Measurements from ENCODE around the gene TRAF4.

The TRAF4 gene

GRCh38 chr17:28705728-28706334, 38.0 kb upstream of the TRAF4 start:
- no peaks in the 10 kb centered on the region for H3K9me3 ChIP-seq (ENCODE audit: control insufficient read depth in 2 of 2, low read length in 2 of 2)
- H3K4me1 ChIP-seq (ENCODE audit: control insufficient read depth, insufficient read depth, low read length), result peaks cover 6% of the 10 kb centered on the region
- no peak overlapping the region for H3K27ac ChIP-seq (ENCODE audit: low read length)
- H3K36me3 ChIP-seq (ENCODE audit: control insufficient read depth in 2 of 2, insufficient read depth in 2 of 2, low read length in 2 of 2), result peaks cover 20 to 29% of the 10 kb centered on the region in 2 donors
- no peak overlapping the region for H3K4me3 ChIP-seq (ENCODE audit: low read length in 2 of 2)
- H3K9ac ChIP-seq (ENCODE audit: low read length in 2 of 2), result no peak overlapping the region
- no peaks in the 10 kb centered on the region for H3K27me3 ChIP-seq (ENCODE audit: control insufficient read depth in 1 of 2, insufficient read depth in 2 of 2, low read length in 2 of 2)

- Histone ChIP-seq H3K27me3 (ENCODE audit: control insufficient read depth in 1 of 2, insufficient read depth in 2 of 2, low read length in 2 of 2) (no peaks in the 10 kb centered on the region), H3K9me3 (ENCODE audit: control insufficient read depth in 2 of 2, low read length in 2 of 2) (no peaks in the 10 kb centered on the region), H3K9ac (ENCODE audit: low read length in 2 of 2) (no peak overlapping the region), H3K4me1 (ENCODE audit: control insufficient read depth, insufficient read depth, low read length) (peaks cover 12% of the 10 kb centered on the region), H3K36me3 (ENCODE audit: control insufficient read depth in 2 of 2, insufficient read depth in 2 of 2, low read length in 2 of 2) (peaks cover 11 to 21% of the 10 kb centered on the region in 2 donors), H3K4me3 (ENCODE audit: low read length in 2 of 2) (no peak overlapping the region), H3K27ac (ENCODE audit: low read length) (no peak overlapping the region)
Observed at GRCh38 chr17:28706471-28707338, 37.1 kb upstream of the TRAF4 start.

GRCh38 chr17:28707339-28707720, 36.5 kb upstream of the TRAF4 start:
- no peak overlapping the region for H3K27ac ChIP-seq (ENCODE audit: low read length)

GRCh38 chr17:28710861-28711722, 32.7 kb upstream of the TRAF4 start:
- Histone ChIP-seq H3K4me1 (ENCODE audit: control insufficient read depth, insufficient read depth, low read length) (peaks cover 19% of the 10 kb centered on the region), H3K27ac (ENCODE audit: low read length) (peak overlapping the region; percentile 79), H3K36me3 (ENCODE audit: control insufficient read depth in 2 of 2, insufficient read depth in 2 of 2, low read length in 2 of 2) (peaks cover 17 to 22% of the 10 kb centered on the region in 2 donors), H3K9me3 (ENCODE audit: control insufficient read depth in 2 of 2, low read length in 2 of 2) (no peaks in the 10 kb centered on the region), H3K9ac (ENCODE audit: low read length in 2 of 2) (peak overlapping the region; percentile 73 to 82), H3K4me3 (ENCODE audit: low read length in 2 of 2) (peak overlapping the region; percentile 77 to 79), H3K27me3 (ENCODE audit: control insufficient read depth in 1 of 2, insufficient read depth in 2 of 2, low read length in 2 of 2) (no peaks in the 10 kb centered on the region)

More at GRCh38 chr17:28707339-28707720, 36.5 kb upstream of the TRAF4 start:
- no peaks in the 10 kb centered on the region for H3K9me3 ChIP-seq (ENCODE audit: control insufficient read depth in 2 of 2, low read length in 2 of 2)
- H3K36me3 ChIP-seq (ENCODE audit: control insufficient read depth in 2 of 2, insufficient read depth in 2 of 2, low read length in 2 of 2), result peaks cover 7 to 14% of the 10 kb centered on the region in 2 donors
- H3K9ac ChIP-seq (ENCODE audit: low read length in 2 of 2), result no peak overlapping the region
- peaks cover 16% of the 10 kb centered on the region for H3K4me1 ChIP-seq (ENCODE audit: control insufficient read depth, insufficient read depth, low read length)
- H3K4me3 ChIP-seq (ENCODE audit: low read length in 2 of 2), result no peak overlapping the region
- no peaks in the 10 kb centered on the region for H3K27me3 ChIP-seq (ENCODE audit: control insufficient read depth in 1 of 2, insufficient read depth in 2 of 2, low read length in 2 of 2)

- Histone ChIP-seq H3K9ac (ENCODE audit: low read length in 2 of 2) (peak within 1 kb of the TSS; percentile 73 to 82), H3K4me3 (ENCODE audit: low read length in 2 of 2) (peak within 1 kb of the TSS; percentile 77 to 79), H3K36me3 (ENCODE audit: control insufficient read depth in 2 of 2, insufficient read depth in 2 of 2, low read length in 2 of 2) (peaks cover 17 to 22% of the 10 kb centered on the region in 2 donors), H3K27me3 (ENCODE audit: control insufficient read depth in 1 of 2, insufficient read depth in 2 of 2, low read length in 2 of 2) (no peaks in the 10 kb centered on the region), H3K4me1 (ENCODE audit: control insufficient read depth, insufficient read depth, low read length) (peaks cover 23% of the 10 kb centered on the region), H3K27ac (ENCODE audit: low read length) (peak within 1 kb of the TSS; percentile 79), H3K9me3 (ENCODE audit: control insufficient read depth in 2 of 2, low read length in 2 of 2) (no peaks in the 10 kb centered on the region)
Observed at GRCh38 chr17:28711723-28712031, 32.1 kb upstream of the TRAF4 start, which contains the start of gene PROCA1. Gene PROCA1, minus strand, starts transcription at chr17:28711888. Its CDS starts 228 bp downstream, at chr17:28711660.

- H3K36me3 ChIP-seq (ENCODE audit: control insufficient read depth in 2 of 2, insufficient read depth in 2 of 2, low read length in 2 of 2), result peaks cover 17 to 22% of the 10 kb centered on the region in 2 donors
- H3K27me3 ChIP-seq (ENCODE audit: control insufficient read depth in 1 of 2, insufficient read depth in 2 of 2, low read length in 2 of 2), result no peaks in the 10 kb centered on the region
- H3K27ac ChIP-seq (ENCODE audit: low read length), result peak overlapping the region; percentile 79
- peak overlapping the region; percentile 54 to 77 for H3K4me3 ChIP-seq (ENCODE audit: low read length in 2 of 2)
- no peaks in the 10 kb centered on the region for H3K9me3 ChIP-seq (ENCODE audit: control insufficient read depth in 2 of 2, low read length in 2 of 2)
- peak overlapping the region in 1 of 2 donors; percentile 73 for H3K9ac ChIP-seq (ENCODE audit: low read length in 2 of 2)
- peaks cover 28% of the 10 kb centered on the region for H3K4me1 ChIP-seq (ENCODE audit: control insufficient read depth, insufficient read depth, low read length)
Observed at GRCh38 chr17:28712032-28712704, 31.6 kb upstream of the TRAF4 start.

- Histone ChIP-seq H3K27ac (ENCODE audit: low read length) (no peak overlapping the region), H3K27me3 (ENCODE audit: control insufficient read depth in 1 of 2, insufficient read depth in 2 of 2, low read length in 2 of 2) (no peaks in the 10 kb centered on the region), H3K4me1 (ENCODE audit: control insufficient read depth, insufficient read depth, low read length) (peaks cover 31% of the 10 kb centered on the region), H3K36me3 (ENCODE audit: control insufficient read depth in 2 of 2, insufficient read depth in 2 of 2, low read length in 2 of 2) (peaks cover 17 to 22% of the 10 kb centered on the region in 2 donors), H3K9me3 (ENCODE audit: control insufficient read depth in 2 of 2, low read length in 2 of 2) (no peaks in the 10 kb centered on the region), H3K4me3 (ENCODE audit: low read length in 2 of 2) (no peak overlapping the region), H3K9ac (ENCODE audit: low read length in 2 of 2) (no peak overlapping the region)
Observed at GRCh38 chr17:28712705-28713415, 31.0 kb upstream of the TRAF4 start.

- H3K27ac ChIP-seq (ENCODE audit: low read length), result no peak overlapping the region
- H3K4me1 ChIP-seq (ENCODE audit: control insufficient read depth, insufficient read depth, low read length), result peaks cover 45% of the 10 kb centered on the region
- peaks cover 17 to 22% of the 10 kb centered on the region in 2 donors for H3K36me3 ChIP-seq (ENCODE audit: control insufficient read depth in 2 of 2, insufficient read depth in 2 of 2, low read length in 2 of 2)
- H3K9ac ChIP-seq (ENCODE audit: low read length in 2 of 2), result no peak overlapping the region
- H3K4me3 ChIP-seq (ENCODE audit: low read length in 2 of 2), result no peak overlapping the region
- no peaks in the 10 kb centered on the region for H3K27me3 ChIP-seq (ENCODE audit: control insufficient read depth in 1 of 2, insufficient read depth in 2 of 2, low read length in 2 of 2)
- no peaks in the 10 kb centered on the region for H3K9me3 ChIP-seq (ENCODE audit: control insufficient read depth in 2 of 2, low read length in 2 of 2)
Observed at GRCh38 chr17:28714281-28714680, 29.5 kb upstream of the TRAF4 start.

GRCh38 chr17:28715217-28715616, 28.6 kb upstream of the TRAF4 start:
- no peak overlapping the region for H3K27ac ChIP-seq (ENCODE audit: low read length)
- no peak overlapping the region for H3K4me3 ChIP-seq (ENCODE audit: low read length in 2 of 2)
- H3K27me3 ChIP-seq (ENCODE audit: control insufficient read depth in 1 of 2, insufficient read depth in 2 of 2, low read length in 2 of 2), result no peaks in the 10 kb centered on the region
- H3K4me1 ChIP-seq (ENCODE audit: control insufficient read depth, insufficient read depth, low read length), result peaks cover 43% of the 10 kb centered on the region
- no peak overlapping the region for H3K9ac ChIP-seq (ENCODE audit: low read length in 2 of 2)
- no peaks in the 10 kb centered on the region for H3K9me3 ChIP-seq (ENCODE audit: control insufficient read depth in 2 of 2, low read length in 2 of 2)
- H3K36me3 ChIP-seq (ENCODE audit: control insufficient read depth in 2 of 2, insufficient read depth in 2 of 2, low read length in 2 of 2), result peaks cover 17 to 22% of the 10 kb centered on the region in 2 donors

All from stomach smooth muscle (tissue), 2 donors.